HG03097 (cell line): Measurements from ENCODE around the gene ZNF638.
"Not testable (repeated sequence)": the region's sequence is repeated elsewhere in the genome, so short reads cannot be mapped to it uniquely, and the experiment has no call there.

ENCODE experiments used
- ATAC-seq: cut with Tn5 transposase; IDR thresholded peaks from one replicate; pipeline ENCODE4 v1.9.1; 2021; ENCODE audit not compliant: unreplicated experiment, low FRiP score

The ZNF638 gene

GRCh38 chr2:71331331-71331580 lies 326 bp upstream of the ZNF638 start:
- not testable (repeated sequence) for ATAC-seq

DNA sequence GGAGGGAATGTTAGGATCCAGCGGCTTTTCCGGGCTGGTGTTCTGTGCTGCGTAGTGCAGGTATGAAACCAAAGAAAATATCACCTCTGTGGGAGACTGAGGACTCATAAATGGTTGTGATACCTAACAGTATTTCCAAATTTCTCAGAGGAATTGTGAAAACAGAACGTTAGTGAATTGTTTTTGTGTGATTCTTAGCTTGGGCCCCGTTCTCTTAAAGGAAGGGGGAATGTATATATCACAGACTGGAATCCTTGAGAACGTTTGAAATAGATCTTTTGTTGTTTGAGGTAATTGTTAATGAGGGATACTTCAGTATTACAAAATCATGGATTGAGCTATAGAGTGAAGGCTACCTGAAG lies 834 bp downstream of the ZNF638 start:
- ATAC-seq: no peak

DNA sequence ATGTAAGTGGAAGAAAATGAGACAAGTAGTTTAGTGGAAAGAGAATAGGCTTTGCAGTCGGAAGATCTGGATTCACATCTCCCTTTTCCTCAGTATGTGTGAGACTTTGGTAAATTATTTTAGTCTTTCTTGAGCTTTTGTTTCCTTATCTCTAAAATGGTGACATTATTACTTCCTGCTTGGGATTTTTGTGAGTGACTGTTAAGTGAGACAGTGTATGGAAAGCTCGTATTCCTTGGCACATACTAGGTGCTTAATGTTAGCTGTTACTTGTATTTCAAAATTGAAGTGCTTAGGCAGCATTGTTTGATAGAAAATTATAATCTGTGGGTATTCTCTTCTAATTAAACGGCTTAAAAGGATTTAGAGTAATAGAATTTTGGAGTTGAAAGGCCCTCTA lies 2.0 kb downstream of the ZNF638 start:
- ATAC-seq: no peak

DNA sequence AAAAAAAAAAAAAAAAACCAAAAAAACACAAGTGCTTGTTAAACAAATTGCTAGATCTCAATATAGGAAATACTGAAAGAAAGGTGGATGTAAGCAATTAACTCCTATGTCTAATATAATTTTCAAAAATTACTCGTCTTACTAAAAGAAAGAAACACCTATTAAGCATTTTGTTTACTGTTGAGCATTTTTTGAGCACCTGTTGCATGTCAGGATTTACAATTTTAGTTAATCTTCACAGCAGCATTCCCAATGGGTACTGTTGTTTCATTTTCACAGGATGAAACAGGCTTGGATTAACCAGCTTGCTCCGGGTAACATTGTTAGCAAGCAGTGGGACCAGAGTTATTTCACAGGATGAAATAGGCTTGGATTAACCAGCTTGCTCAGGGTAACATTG lies 4.8 kb downstream of the ZNF638 start:
- no peak for ATAC-seq

- ATAC-seq: no peak
Measured at GRCh38 chr2:71336802-71337201, 5.2 kb downstream of the ZNF638 start.

GRCh38 chr2:71337776-71338175 lies 6.2 kb downstream of the ZNF638 start:
- no peak for ATAC-seq

GRCh38 chr2:71339685-71340084 lies 8.1 kb downstream of the ZNF638 start:
- no peak for ATAC-seq

- no peak for ATAC-seq
Measured at GRCh38 chr2:71340176-71340575, 8.6 kb downstream of the ZNF638 start.

GRCh38 chr2:71341645-71342044 lies 10.1 kb downstream of the ZNF638 start:
- no peak for ATAC-seq

- no peak for ATAC-seq
Measured at GRCh38 chr2:71346065-71346464, 14.5 kb downstream of the ZNF638 start.

- no peak for ATAC-seq
Measured at GRCh38 chr2:71347517-71347916, 15.9 kb downstream of the ZNF638 start.

GRCh38 chr2:71348302-71348701 lies 16.7 kb downstream of the ZNF638 start:
- ATAC-seq: no peak

- no peak for ATAC-seq
Measured at GRCh38 chr2:71353248-71353647, 21.7 kb downstream of the ZNF638 start.

GRCh38 chr2:71358931-71359671 lies 27.5 kb downstream of the ZNF638 start:
- no peak for ATAC-seq

DNA sequence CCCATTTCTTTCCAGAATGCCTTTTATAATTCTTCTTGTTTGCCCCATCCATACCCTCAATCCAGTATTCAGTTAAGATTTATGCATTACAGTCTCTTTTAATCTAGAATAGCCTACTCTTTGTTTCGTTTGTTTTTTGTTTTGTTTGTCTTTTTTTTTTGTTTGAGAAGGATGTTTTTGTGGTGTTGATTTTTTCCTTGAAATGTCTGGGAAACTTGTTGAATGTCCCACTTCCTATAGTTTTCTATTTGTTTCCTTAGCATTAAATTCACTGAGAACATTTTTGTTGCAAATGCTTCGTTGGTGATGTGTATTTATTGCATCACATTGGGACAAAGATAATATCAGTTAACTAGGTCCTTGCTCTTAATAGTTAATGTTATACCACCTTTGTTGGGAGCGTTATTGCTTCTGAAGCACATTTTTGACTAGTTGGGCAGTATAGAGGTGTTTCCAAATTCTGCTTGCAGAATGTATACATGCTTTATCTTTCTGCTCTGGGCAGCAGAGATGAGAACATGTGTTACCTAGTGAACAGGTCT lies 28.9 kb downstream of the ZNF638 start:
- ATAC-seq: no peak

DNA sequence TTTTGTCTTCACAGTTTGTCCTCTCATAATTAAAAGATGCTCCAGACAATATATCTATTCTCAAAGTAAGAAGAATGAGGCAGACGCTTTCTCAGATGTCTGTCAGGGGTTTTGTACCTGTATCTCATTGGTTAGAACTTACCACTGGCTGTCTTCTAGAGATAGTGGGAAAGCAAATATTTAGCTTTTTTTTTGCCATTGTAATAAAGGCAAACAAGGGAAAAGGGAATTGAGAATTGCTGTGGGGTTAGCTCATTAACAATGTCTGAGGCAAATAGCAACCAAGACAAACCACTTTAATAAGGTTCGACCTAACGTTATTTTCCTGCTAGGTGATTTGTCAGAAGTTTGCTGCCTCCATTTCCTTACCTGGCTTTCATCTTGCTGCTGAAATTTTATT lies 30.0 kb downstream of the ZNF638 start:
- no peak for ATAC-seq

DNA sequence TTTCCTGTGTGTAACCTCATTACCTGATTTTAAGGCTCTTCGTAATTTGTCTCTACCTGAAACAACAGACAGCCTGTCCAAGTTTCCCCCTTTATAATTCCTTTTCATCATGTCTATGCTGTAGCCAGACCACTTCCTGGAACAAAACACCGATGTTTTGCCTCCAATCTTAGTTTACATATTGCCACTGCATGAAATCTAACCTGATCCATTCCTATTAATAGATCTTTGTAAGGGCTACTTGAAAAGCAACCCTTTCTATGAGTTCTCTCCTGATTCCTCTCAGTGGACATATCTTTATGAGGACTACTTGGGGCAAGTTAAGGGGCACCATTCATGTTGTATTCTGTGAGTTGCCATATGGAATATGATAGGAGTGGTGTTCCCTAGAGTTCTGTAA lies 30.9 kb downstream of the ZNF638 start:
- no peak for ATAC-seq

DNA sequence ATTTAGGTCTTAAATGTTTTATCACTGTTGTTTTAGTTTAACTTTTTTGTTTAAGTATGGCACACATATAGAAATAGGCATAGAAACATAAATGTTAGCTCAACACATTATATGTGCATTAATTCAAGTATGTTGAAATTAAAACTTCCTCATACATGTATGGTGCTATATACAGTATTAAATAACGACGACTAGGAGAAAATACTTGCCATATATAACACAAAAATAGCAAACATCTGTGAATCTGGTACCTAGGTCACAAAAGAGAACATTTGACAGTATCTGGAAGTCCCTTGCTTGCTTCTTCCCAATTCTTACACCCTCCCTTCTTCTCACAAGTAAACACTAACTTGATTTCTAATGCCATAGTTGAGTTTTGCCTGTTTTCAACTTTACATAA lies 38.4 kb downstream of the ZNF638 start:
- no peak for ATAC-seq

GRCh38 chr2:71372042-71372441 lies 40.5 kb downstream of the ZNF638 start:
- no peak for ATAC-seq

DNA sequence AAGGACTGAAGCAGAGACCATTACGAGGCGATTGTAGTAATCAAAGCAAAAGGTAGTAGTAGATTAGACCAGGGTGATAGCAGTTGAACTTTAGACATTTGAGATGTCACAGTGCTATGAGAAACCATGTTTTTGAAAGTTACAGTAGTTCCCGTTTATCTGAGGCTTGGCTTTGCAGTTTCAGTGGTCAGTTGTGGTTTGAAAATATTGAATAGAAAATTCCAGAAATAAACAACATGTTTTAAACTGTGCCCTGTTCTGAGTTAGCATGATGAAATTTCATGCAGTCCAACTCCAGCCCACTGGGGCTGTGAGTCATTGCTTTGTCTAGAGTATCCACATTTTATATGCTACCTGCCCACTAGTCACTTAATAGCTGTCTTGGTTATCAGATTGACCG lies 47.5 kb downstream of the ZNF638 start:
- ATAC-seq: no peak

DNA sequence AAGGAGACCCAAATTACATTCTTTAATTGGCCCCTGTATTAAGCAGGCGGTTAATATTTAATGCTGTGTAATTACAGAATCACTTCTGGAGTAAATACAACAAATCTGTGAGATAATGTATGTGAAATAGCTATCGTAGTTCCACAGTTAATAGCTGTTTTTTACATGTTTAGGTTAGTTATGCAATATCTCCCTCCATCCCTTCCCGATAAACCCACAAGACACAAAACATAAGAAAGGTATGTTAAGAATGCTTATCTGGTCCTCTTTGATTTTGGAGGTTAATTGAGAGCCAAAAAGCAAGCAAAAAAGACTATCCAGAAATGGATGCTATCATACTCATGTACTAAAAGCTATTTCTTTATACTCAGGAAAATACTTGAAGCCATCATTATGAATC lies 49.1 kb downstream of the ZNF638 start:
- ATAC-seq: no peak

GRCh38 chr2:71385012-71385411 lies 53.4 kb downstream of the ZNF638 start:
- no peak for ATAC-seq

GRCh38 chr2:71388214-71388613 lies 56.6 kb downstream of the ZNF638 start:
- ATAC-seq: no peak
